Uterus (tissue), 2 donors: ENCODE data around the gene IGF1R.

ENCODE experiments used
- CTCF ChIP-seq, 4 experiments: fragments of 200-600 bp in 2 of 4; fragments of 450-650 bp in 2 of 4; sonication (generic) in 2 of 4; IDR thresholded peaks; one replicate each; pipeline ENCODE4 v1.5.1; 2016 to 2019; ENCODE audit warnings: antibody characterized with exemption in 4 of 4, mild to moderate bottlenecking in 2 of 4, moderate library complexity in 1 of 4
- POLR2A ChIP-seq, 2 donors: fragments of 450-650 bp; IDR thresholded peaks; one replicate each; pipeline ENCODE4 v1.6.1; 2016; ENCODE audit warnings: antibody characterized with exemption in 2 of 2, mild to moderate bottlenecking in 1 of 2, moderate library complexity in 1 of 2

GRCh38 chr15:98610991-98611390, 37.3 kb upstream of the IGF1R start:
- no peak for TF ChIP-seq CTCF (IDR thresholded peaks at IDR 0.05)
- no peak for TF ChIP-seq POLR2A (IDR thresholded peaks at IDR 0.05)
